Spleen (tissue), 11 donors: ENCODE measurements around the gene MAPK14. TPM values are rescaled to one million over a fixed set of nuclear protein-coding genes. Genes with fewer than 3 reads are reported as not detected.
A peak's percentile ranks its signal among the peaks of the same experiment; 100 is the strongest.
"Not testable (repeated sequence)": the region's sequence is repeated elsewhere in the genome, so short reads cannot be mapped to it uniquely, and the experiment has no call there.

ENCODE experiments used
- DNase-seq: peaks from one replicate; pipeline ENCODE4 v3.0.0-alpha.2; 2020
- H3K27ac ChIP-seq, 8 donors: fragments of 200-600 bp; sonication (generic) in 7 of 8; 1 replicate in 4 of 8; 2 replicates in 4 of 8; pipeline versions ENCODE4 v1.5.0 to v1.8.0; 2016 to 2021; ENCODE audit warnings: inconsistent platforms in 4 of 8, mild to moderate bottlenecking in 4 of 8, moderate library complexity in 1 of 8
- H3K27me3 ChIP-seq, 7 donors: fragments of 200-600 bp; sonication (generic) in 6 of 7; replicated peaks in 1 of 7; 1 replicate in 4 of 7; 2 replicates in 3 of 7; pipeline versions ENCODE4 v1.5.0 to v1.8.0; 2016 to 2021; ENCODE audit warnings: inconsistent platforms in 3 of 7, mild to moderate bottlenecking in 1 of 7
- H3K36me3 ChIP-seq, 6 donors: fragments of 200-600 bp; sonication (generic) in 5 of 6; 1 replicate in 4 of 6; 2 replicates in 2 of 6; pipeline versions ENCODE4 v1.5.0 to v1.8.0; 2016 to 2021; ENCODE audit warnings: inconsistent platforms in 2 of 6
- H3K4me1 ChIP-seq, 6 donors: fragments of 200-600 bp; sonication (generic) in 5 of 6; 1 replicate in 3 of 6; 2 replicates in 3 of 6; pipeline versions ENCODE4 v1.5.0 to v1.8.0; 2016 to 2021; ENCODE audit warnings: inconsistent platforms in 3 of 6
- H3K4me3 ChIP-seq, 8 donors: fragments of 200-600 bp; sonication (generic) in 7 of 8; 1 replicate in 4 of 8; 2 replicates in 4 of 8; pipeline versions ENCODE4 v1.5.0 to v1.8.0; 2016 to 2021; ENCODE audit warnings: inconsistent platforms in 4 of 8, mild to moderate bottlenecking in 4 of 8, moderate library complexity in 2 of 8
- H3K9me3 ChIP-seq, 8 donors: fragments of 200-600 bp; sonication (generic) in 7 of 8; 1 replicate in 4 of 8; 2 replicates in 4 of 8; pipeline versions ENCODE4 v1.5.0 to v1.8.0; 2016 to 2021; ENCODE audit warnings: inconsistent platforms in 4 of 8
- POLR2A ChIP-seq, 3 donors: fragments of 450-650 bp; IDR thresholded peaks; one replicate each; pipeline ENCODE4 v1.5.1; 2017; ENCODE audit warnings: antibody characterized with exemption in 3 of 3, mild to moderate bottlenecking in 1 of 3
- POLR2AphosphoS5 ChIP-seq, 3 donors: sonication (generic); formaldehyde crosslinking; IDR thresholded peaks; one replicate each; pipeline ENCODE4 v1.5.1; 2017; ENCODE audit warnings: antibody characterized with exemption in 3 of 3
- WGBS, 5 donors: extraction: QIAGEN DNeasy Blood & Tissue Kit in 3 of 5; methylation state at CpG; one replicate each; pipeline versions ENCODE4 v1.1.5 to v1.1.7; 2013 to 2018; 5-methylcytosine and 5-hydroxymethylcytosine counted together
- intact Hi-C: fragments of 100-400 bp; cut with DNase I; formaldehyde crosslinking; loops from one replicate; pipeline ENCODE4 v1.15.0; 2023; ENCODE audit warnings: low total_unique reads
- polyA plus RNA-seq, 3 donors: library from polyadenylated mRNA; stranded (reverse); fragments of 200-250 nt; gene quantifications; one replicate each; pipeline ENCODE4 v1.2.1, GENCODE V29; 2013
- total RNA-seq, 7 donors: library from RNA; depleted of rRNA in 3 of 7; stranded (reverse); fragments of >200 nt in 3 of 7; fragmentation: NEBNext Ultra II Directional in 4 of 7; extraction: Animal tissue kit (Norgen Biotek cat#: 25700) in 4 of 7; gene quantifications; one replicate each; pipeline versions ENCODE4 v1.1.0 to v1.2.1, GENCODE V29; 2016 to 2021
- TF ChIP-seq, protein P1 (sequence below), 11 experiments: fragments of 200-600 bp in 7 of 11; fragments of 450-650 bp in 4 of 11; sonication (generic) in 4 of 11; IDR thresholded peaks in 8 of 11; conservative IDR thresholded peaks in 3 of 11; 1 replicate in 7 of 11; 2 replicates in 4 of 11; pipeline versions ENCODE4 v1.4.0 to v1.8.0; 2016 to 2021; ENCODE audit warnings: antibody characterized with exemption in 11 of 11, inconsistent platforms in 4 of 11, mild to moderate bottlenecking in 1 of 11
- donor health status: healthy with polysubstance abuse.
- donor health status: DM: no; HTN: no; CAD: no; lungs with moderate emphysema.
- donor health status: DM: no; HTN: no; CAD: no.
- donor health status: Bipolar disorder and iron deficiency.
- donor health status: healthy.
- donor health status: DM: no; HTN: no; CAD: no.
- donor health status: DM: yes; HTN: yes; CAD: no.

Gene MAPK14
- total and polyA plus RNA-seq, 10 donors: 13.9 to 242 (median 94.6) TPM

DNA sequence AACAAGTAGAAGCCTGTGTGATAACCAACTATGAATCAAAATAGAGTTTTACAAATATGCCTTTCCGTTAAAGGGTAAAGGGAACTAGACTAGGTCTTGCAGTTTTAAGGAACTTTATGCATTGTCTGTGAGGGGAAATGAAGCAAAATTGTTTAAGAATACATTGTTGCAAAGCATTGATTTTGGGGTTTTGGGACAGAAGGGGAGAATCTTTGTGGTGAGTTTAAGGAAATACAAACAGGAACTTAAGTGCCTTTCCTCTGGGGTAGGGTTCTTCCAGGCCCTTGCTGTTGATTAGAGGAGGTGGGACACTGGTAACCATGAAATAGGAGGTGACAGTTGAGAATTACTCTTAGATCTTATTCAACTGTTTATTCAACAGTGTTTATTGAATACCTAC lies 4.7 kb downstream of the MAPK14 start:
- no peak for DNase-seq
- Histone ChIP-seq H3K27ac (peak overlapping the region in 7 of 8 donors; percentile 14 to 99 (median 96)), H3K4me3 (peak overlapping the region in 2 of 8 donors; percentile 0 to 11), H3K27me3 (no peaks in the 10 kb centered on the region), H3K4me1 (peaks cover 22 to 89% (median 82%) of the 10 kb centered on the region in 6 donors), H3K9me3 (no peaks in the 10 kb centered on the region), H3K36me3 (peaks cover 0 to 6% (median 0%) of the 10 kb centered on the region in 6 donors)
- TF ChIP-seq, protein P1, sequence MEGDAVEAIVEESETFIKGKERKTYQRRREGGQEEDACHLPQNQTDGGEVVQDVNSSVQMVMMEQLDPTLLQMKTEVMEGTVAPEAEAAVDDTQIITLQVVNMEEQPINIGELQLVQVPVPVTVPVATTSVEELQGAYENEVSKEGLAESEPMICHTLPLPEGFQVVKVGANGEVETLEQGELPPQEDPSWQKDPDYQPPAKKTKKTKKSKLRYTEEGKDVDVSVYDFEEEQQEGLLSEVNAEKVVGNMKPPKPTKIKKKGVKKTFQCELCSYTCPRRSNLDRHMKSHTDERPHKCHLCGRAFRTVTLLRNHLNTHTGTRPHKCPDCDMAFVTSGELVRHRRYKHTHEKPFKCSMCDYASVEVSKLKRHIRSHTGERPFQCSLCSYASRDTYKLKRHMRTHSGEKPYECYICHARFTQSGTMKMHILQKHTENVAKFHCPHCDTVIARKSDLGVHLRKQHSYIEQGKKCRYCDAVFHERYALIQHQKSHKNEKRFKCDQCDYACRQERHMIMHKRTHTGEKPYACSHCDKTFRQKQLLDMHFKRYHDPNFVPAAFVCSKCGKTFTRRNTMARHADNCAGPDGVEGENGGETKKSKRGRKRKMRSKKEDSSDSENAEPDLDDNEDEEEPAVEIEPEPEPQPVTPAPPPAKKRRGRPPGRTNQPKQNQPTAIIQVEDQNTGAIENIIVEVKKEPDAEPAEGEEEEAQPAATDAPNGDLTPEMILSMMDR (IDR thresholded peaks at IDR 0.05 in 8 of 11, conservative IDR thresholded peaks at IDR 0.05 in 3 of 11): no peak
- TF ChIP-seq POLR2A (IDR thresholded peaks at IDR 0.05): no peak
- peak in 1 of 3 donors; percentile 12 for TF ChIP-seq POLR2AphosphoS5 (IDR thresholded peaks at IDR 0.05)
- 33 to 57% (median 35%) methylated on average over 1 of the region's 1 CpG for WGBS, 5 donors
- intact Hi-C loops: loop anchor here (5.0 kb wide), 1 partner anchor 165 kb away; the partner anchor contains the start of gene BRPF3

DNA sequence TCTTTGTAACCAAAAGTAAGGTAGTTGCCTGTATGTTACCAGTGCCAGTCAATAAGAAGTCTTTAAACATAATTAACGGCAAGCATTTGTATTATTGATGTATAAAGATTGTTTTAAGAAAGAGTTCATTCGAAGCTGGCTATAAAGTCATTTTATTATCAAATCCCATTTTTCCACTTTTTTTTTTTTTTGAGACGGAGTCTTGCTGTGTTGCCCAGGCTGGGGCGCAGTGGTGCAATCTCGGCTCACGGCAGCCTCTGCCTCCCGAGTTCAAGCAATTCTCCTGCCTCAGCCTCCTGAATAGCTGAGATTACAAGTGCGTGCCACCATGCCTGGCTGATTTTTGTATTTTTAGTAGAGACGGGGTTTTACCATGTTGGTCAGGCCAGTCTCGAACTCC lies 5.5 kb downstream of the MAPK14 start:
- 83 to 90% (median 89%) methylated on average over 10 of the region's 10 CpGs for WGBS, 5 donors
- intact Hi-C loops: loop anchor here (5.0 kb wide), 1 partner anchor 164 kb away; the partner anchor contains the start of gene BRPF3
- peaks cover 30 to 96% (median 88%) of the 10 kb centered on the region in 6 donors for H3K4me1 ChIP-seq

DNA sequence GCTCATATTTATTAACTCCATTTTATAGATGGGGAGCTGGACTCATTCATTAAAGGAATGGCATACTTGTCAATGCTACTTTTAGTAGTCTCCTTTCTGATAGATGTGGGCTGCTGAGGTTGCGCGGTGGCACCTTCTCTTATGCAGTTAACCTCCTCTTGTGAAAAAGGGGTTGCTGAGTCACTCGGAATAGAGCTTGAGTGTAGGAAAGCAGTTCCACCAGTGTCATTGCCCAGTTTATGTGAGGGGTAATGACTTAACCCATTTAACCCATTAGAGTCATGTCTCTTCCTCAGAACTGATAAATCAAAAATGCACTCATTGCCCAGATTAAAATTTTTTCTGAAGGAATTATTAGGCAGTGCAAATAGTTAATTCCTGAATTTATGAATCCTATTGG lies 6.3 kb downstream of the MAPK14 start:
- DNase-seq: no peak
- Histone ChIP-seq H3K4me1 (peaks cover 38 to 100% (median 96%) of the 10 kb centered on the region in 6 donors), H3K9me3 (no peaks in the 10 kb centered on the region), H3K4me3 (peak overlapping the region in 2 of 8 donors; percentile 0 to 11), H3K36me3 (peaks cover 0 to 6% (median 0%) of the 10 kb centered on the region in 6 donors), H3K27me3 (no peaks in the 10 kb centered on the region), H3K27ac (peak overlapping the region in 5 of 8 donors; percentile 93 to 99 (median 96))
- WGBS, 5 donors: 45 to 72% (median 53%) methylated on average over 3 of the region's 3 CpGs
- peak in 1 of 3 donors; percentile 39 for TF ChIP-seq POLR2AphosphoS5 (IDR thresholded peaks at IDR 0.05)
- TF ChIP-seq POLR2A (IDR thresholded peaks at IDR 0.05): no peak
- intact Hi-C loops: loop anchor here (5.0 kb wide), 1 partner anchor 163 kb away; the partner anchor contains the start of gene BRPF3

More for the DNA sequence above, 5.5 kb downstream of the MAPK14 start:
- DNase-seq, H3K36me3 ChIP-seq, H3K9me3 ChIP-seq, H3K27me3 ChIP-seq: not testable (repeated sequence)
- Histone ChIP-seq H3K27ac (peak overlapping the region in 5 of 8 donors; percentile 93 to 99 (median 96)), H3K4me3 (peak overlapping the region in 2 of 8 donors; percentile 0 to 11)

DNA sequence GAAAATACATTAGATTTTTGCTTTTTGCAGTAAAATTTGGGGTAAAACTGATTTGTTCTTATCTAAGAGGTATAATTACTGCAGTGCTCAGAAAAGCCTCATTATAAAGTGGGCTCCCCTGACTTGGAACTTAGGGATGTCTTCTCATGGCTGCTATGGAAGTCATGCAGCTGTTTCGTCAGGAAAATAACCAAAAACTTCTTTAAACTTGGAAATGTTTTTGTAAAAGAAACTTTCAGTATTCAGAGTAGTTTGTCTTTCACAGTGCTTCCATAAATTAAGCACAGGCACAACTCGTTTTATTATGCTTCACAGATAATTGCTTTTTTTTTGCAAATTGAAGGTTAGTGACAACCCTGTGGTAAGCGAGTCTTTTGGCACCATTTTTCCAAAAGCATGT lies 6.8 kb downstream of the MAPK14 start:
- intact Hi-C loops: loop anchor here (5.0 kb wide), 1 partner anchor 163 kb away; the partner anchor contains the start of gene BRPF3
- Histone ChIP-seq H3K27me3 (no peaks in the 10 kb centered on the region), H3K9me3 (no peaks in the 10 kb centered on the region), H3K36me3 (peaks cover 0 to 6% (median 0%) of the 10 kb centered on the region in 6 donors), H3K4me3 (peak overlapping the region in 1 of 8 donors; percentile 11), H3K4me1 (peaks cover 41 to 100% (median 96%) of the 10 kb centered on the region in 6 donors), H3K27ac (peak overlapping the region in 4 of 8 donors; percentile 93 to 99 (median 96))
- no peak for DNase-seq
- 67 to 89% (median 74%) methylated on average over 3 of the region's 3 CpGs for WGBS, 5 donors
- no peak for TF ChIP-seq POLR2A (IDR thresholded peaks at IDR 0.05)
- TF ChIP-seq, protein P1 (IDR thresholded peaks at IDR 0.05 in 8 of 11, conservative IDR thresholded peaks at IDR 0.05 in 3 of 11): no peak
- no peak for TF ChIP-seq POLR2AphosphoS5 (IDR thresholded peaks at IDR 0.05)

- DNase-seq: no peak
- TF ChIP-seq POLR2A (IDR thresholded peaks at IDR 0.05): no peak
- no peak for TF ChIP-seq POLR2AphosphoS5 (IDR thresholded peaks at IDR 0.05)
- TF ChIP-seq, protein P1 (IDR thresholded peaks at IDR 0.05 in 8 of 11, conservative IDR thresholded peaks at IDR 0.05 in 3 of 11): no peak
- Histone ChIP-seq H3K9me3 (no peaks in the 10 kb centered on the region), H3K27ac (no peak overlapping the region), H3K4me1 (peaks cover 36 to 100% (median 95%) of the 10 kb centered on the region in 6 donors), H3K27me3 (no peaks in the 10 kb centered on the region), H3K36me3 (peaks cover 0 to 6% (median 0%) of the 10 kb centered on the region in 6 donors), H3K4me3 (no peak overlapping the region)
- WGBS, 5 donors: 70 to 85% (median 77%) methylated on average over 4 of the region's 4 CpGs
- intact Hi-C loops: no loop called here
Observed at GRCh38 chr6:36035225-36035624, 7.6 kb downstream of the MAPK14 start.
